SH-SY5Y (cell line): Measurements from ENCODE around the gene RAB3IP.

Source experiments
- GATA2 ChIP-seq: IDR thresholded peaks from 2 replicates; pipeline ENCODE4 v1.6.1; 2011; ENCODE audit warnings: mild to moderate bottlenecking, low read depth, low read length
- GATA3 ChIP-seq: IDR thresholded peaks from 2 replicates; pipeline ENCODE4 v1.6.1; 2011; ENCODE audit warnings: low read depth, mild to moderate bottlenecking, low read length, moderate library complexity

- no peak for TF ChIP-seq GATA2
- no peak for TF ChIP-seq GATA3
These were observed 102.1 kb downstream of the RAB3IP start for GRCh38 chr12:69840727-69841126.
